ENCODE measurements around the gene NFKB1. TPM values are rescaled to one million over a fixed set of nuclear protein-coding genes. Genes with fewer than 3 reads are reported as not detected.

Gene NFKB1
- polyA plus RNA-seq, 4 donors = 25.4 to 28.9 (median 28.0) TPM

DNA sequence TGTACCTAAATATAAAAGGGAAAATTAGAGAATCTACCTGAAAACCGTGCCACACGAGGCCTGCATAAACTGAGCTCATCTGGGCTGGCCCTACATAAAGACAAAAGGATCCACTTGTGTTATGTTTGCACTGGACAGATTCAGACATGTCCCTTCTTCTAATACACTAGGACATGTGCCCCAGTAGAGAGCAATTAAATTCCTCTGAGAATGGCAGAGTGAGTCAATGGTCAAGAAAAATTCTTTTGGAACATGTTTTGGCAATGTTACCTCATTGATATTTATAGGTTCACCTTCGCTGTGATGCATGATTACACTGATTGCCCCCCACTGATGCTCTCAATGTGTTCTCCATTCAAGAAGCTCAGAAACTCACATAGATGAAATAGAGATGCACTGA lies 164.4 kb downstream of the NFKB1 start:
- DNase-seq (ENCODE audit: low read depth in 4 of 4, low spot score in 3 of 4) = no peak

Other genes with a start within 250 kb of the NFKB1 start
- gene SLC39A8, start 155.9 kb upstream of the NFKB1 start, polyA plus RNA-seq (ENCODE audit: insufficient read length in 4 of 4) = 10 to 100 TPM in 3 of 4 donors, 1 to 10 TPM in 1; 6.4 to 25.3 (median 21.8) TPM